HG02840 (cell line): ENCODE data around the gene IL1B.
A peak's percentile ranks its signal among the peaks of the same experiment; 100 is the strongest.

Experiments used
- ATAC-seq: cut with Tn5 transposase; IDR thresholded peaks from one replicate; pipeline ENCODE4 v1.9.1; 2021; ENCODE audit warnings: mild to moderate bottlenecking, moderate library complexity, moderate number of reproducible peaks; ENCODE audit not compliant: unreplicated experiment, low FRiP score

The IL1B gene

GRCh38 chr2:112787294-112787693, 49.3 kb downstream of the IL1B start:
- no peak for ATAC-seq

- ATAC-seq: no peak
These were observed 52.1 kb downstream of the IL1B start, which contains the start of gene IL1A for GRCh38 chr2:112784199-112785189. Gene IL1A (minus strand): TSS chr2:112784493. CDS start chr2:112783770, 723 bp downstream.

DNA sequence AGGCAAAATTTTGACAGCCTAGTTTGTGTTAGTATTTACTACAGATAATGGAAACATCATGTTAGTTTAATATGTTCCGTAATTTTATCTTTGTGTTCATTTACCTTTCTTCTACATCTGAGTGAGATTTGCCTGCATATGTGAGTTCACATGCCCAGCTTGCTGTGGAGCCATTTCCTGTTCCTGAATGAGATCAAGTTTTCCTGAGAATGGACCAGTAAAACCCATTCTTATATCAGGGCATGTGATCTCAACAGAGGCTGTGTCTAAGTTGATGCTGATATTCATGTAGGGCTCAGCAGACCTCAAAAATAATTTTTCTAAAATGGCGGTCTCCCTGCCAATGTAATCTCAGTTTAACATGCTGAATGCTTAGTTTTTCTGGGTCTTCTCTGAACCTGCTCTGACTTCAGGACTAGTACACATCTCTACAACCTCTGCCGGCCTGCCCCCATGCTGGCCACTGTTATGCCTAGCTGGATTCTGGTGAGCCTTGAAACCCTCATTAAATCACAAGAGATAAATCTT, 53.3 kb downstream of the IL1B start:
- no peak for ATAC-seq

- ATAC-seq: peak; percentile 70
These were observed 54.3 kb downstream of the IL1B start for GRCh38 chr2:112782234-112782799.
